ENCODE measurements around the gene GEMIN7.

- no peak for TF ChIP-seq CEBPB (IDR thresholded peaks at IDR 0.05; ENCODE audit: low read depth, low read length)
- TF ChIP-seq CTCF (conservative IDR thresholded peaks at IDR 0.05; ENCODE audit: low read depth, low read length) = no peak
- no peak for TF ChIP-seq CHD1 (IDR thresholded peaks at IDR 0.05; ENCODE audit: low read depth, low read length)
- no peak for TF ChIP-seq MAZ (IDR thresholded peaks at IDR 0.05; ENCODE audit: borderline replicate concordance, low read depth, low read length)
- no peak for TF ChIP-seq RFX5 (IDR thresholded peaks at IDR 0.05; ENCODE audit: low read depth, low read length)
These were observed 37.0 kb downstream of the GEMIN7 start for GRCh38 chr19:45115809-45116615.
